ENCODE results near the gene DIP2C.
"Not testable (repeated sequence)": the region's sequence is repeated elsewhere in the genome, so short reads cannot be mapped to it uniquely, and the experiment has no call there.

Gene DIP2C, protein sequence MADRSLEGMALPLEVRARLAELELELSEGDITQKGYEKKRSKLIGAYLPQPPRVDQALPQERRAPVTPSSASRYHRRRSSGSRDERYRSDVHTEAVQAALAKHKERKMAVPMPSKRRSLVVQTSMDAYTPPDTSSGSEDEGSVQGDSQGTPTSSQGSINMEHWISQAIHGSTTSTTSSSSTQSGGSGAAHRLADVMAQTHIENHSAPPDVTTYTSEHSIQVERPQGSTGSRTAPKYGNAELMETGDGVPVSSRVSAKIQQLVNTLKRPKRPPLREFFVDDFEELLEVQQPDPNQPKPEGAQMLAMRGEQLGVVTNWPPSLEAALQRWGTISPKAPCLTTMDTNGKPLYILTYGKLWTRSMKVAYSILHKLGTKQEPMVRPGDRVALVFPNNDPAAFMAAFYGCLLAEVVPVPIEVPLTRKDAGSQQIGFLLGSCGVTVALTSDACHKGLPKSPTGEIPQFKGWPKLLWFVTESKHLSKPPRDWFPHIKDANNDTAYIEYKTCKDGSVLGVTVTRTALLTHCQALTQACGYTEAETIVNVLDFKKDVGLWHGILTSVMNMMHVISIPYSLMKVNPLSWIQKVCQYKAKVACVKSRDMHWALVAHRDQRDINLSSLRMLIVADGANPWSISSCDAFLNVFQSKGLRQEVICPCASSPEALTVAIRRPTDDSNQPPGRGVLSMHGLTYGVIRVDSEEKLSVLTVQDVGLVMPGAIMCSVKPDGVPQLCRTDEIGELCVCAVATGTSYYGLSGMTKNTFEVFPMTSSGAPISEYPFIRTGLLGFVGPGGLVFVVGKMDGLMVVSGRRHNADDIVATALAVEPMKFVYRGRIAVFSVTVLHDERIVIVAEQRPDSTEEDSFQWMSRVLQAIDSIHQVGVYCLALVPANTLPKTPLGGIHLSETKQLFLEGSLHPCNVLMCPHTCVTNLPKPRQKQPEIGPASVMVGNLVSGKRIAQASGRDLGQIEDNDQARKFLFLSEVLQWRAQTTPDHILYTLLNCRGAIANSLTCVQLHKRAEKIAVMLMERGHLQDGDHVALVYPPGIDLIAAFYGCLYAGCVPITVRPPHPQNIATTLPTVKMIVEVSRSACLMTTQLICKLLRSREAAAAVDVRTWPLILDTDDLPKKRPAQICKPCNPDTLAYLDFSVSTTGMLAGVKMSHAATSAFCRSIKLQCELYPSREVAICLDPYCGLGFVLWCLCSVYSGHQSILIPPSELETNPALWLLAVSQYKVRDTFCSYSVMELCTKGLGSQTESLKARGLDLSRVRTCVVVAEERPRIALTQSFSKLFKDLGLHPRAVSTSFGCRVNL (N-terminal part only)

DNA sequence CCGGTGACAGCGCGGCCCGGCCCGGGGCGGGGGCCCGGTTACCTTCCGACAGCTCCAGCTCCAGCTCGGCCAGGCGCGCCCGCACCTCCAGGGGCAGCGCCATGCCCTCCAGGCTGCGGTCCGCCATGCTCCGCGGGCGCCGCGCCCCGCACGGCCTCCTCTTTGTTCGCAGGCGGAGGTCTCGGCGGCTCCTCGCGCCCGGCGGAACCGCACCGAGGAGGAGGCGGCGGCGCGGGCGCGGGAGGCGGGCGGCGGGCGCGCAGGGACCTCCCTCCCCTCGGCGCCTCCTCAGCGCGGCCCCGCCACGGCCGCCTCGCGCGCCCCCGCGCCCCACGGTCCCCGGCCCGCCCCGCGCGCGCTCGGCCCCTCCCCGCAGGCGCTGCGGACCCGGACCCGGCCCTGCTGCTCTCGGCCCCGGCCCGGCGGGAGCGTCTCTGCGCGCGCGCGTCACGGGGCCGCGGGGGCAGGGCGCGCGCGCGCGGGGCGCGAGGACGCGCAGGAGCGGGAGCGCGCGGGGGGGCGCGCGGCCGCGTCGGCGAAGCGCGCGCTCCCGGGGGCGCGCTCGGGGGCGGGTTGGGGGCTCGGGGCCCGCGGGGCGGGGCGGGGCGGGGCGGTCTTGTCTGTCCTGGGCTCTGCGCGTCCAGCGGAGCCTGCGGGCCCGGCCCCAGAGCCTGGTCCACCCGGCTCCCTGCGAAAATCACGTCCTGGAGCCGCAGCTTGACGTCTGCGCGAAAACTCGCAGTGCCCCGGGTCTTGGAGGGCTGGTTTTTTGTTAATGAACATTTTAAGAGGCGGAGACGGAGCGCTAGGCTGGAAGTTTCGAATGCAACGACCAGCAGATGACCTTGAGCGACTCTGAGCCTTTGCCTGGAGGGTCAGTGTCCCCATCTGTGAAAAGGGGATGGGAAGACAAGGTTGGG is at the start of gene DIP2C:
DIP2C (minus strand) TSS at position 217 of the 920 bp plus-strand sequence; CDS start at position 127, 90 bp downstream.
- peak; percentile 94 for DNase-seq

- no peak for DNase-seq
Measured at GRCh38 chr10:734481-734880, 45.0 kb upstream of the DIP2C start.

DNA sequence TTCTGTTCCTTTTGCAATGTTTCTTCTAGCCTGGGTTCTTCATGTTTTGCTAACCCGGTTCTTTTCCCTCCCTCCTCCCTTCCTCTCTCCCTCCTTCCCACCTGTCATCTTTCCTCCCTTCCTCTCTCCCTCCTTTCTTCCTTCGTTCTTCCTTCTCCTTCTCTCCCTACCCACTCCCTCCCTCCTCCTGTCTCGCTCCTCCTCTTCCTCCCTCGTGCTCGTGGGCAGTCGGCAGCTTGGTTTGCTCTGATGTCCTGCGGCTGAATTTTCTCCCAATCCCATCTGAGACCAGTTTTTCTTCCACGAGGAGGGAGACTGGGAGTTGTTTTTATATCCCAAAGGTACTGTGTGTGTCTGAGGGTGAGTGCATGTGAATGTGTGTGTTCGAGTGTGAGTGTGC is 43.6 kb upstream of the DIP2C start:
- DNase-seq = no peak

DNA sequence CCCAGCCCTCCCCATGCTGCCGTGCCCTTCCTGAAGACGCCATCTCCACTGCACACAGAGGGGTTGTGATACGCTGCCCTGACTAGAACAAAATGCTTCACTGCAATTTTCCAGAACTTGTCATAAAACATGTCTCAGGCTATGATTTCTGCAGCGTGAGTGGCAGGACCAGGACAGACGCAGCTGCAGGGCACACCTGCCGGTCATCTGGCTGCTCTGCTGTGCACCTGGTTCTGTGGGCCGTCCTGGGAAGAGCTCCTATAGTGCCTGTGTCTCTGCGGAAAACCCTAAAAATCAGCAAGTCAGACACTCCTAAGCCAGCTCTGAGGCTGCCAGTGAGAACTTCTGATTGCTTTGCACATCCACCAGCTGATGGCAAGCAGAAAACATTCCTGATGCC is 39.7 kb upstream of the DIP2C start:
- DNase-seq = peak; percentile 82

DNA sequence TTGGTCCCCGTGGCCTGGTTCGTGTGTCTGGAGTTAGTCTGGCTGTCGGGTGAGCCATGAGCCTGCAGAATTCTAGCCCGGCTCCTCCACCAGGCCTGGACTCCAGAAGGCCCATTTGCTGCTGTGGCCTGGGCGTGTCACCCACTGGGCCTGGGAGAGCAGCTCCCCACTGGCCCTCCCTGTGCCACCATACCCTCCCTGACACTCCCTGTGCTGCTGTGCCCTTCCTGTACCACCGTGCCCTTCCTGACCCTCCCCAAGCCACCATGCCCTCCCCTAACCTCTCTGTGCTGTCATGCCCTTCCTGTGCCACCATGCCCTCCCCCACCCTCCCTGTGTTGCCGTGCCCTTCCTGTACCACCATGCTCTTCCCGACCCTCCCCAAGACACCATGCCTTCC is 39.1 kb upstream of the DIP2C start:
- DNase-seq = peak; percentile 35

DNA sequence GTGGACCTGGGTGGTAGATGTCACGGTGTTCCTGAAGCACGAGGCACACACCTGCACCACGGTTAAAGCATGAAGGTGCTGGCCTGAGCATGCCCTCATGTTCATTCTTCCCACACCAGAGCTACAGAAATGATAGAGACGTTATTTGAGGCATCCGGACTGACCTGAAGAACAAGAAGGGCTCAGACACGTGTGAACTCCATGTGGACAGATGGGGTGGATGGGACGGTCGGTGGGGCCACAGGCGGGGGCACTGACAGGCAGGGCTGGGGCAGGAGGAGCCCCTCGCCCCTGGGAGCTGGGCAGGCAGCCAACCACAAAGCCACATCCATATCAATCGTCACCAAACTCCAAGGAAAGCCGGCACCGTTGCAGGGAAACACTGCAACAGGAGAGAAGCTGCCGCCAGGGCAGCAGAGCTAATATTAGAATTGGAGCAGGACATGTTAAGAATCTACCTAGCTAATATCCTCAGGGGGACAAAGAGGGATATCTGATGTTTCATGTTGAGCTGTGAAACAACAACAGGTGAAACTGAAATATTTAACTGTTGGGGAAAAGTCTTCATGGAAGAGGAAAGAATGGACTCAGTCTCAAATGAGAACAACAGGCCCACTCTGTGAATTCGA is 37.8 kb upstream of the DIP2C start:
- DNase-seq = no peak

DNA sequence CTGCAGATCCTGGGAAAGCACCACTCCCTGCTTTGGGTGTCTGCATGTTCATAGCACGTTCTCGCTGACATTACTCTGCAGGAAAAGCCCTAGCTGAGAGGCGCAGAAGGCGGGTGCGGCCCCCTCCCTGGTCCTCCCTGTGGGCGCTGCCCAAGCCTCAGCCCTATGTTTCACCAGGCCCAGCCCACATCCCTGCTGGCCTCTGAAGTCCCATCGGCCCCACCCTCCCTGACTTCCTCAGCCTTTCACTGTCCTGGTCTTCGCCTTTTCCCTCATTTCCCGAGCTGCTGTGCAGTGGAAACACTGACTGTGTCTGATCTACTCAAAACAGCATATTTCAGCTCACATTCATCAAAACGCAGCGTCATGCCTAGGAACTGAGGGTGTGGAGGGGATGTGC is 36.3 kb upstream of the DIP2C start:
- DNase-seq = no peak

DNA sequence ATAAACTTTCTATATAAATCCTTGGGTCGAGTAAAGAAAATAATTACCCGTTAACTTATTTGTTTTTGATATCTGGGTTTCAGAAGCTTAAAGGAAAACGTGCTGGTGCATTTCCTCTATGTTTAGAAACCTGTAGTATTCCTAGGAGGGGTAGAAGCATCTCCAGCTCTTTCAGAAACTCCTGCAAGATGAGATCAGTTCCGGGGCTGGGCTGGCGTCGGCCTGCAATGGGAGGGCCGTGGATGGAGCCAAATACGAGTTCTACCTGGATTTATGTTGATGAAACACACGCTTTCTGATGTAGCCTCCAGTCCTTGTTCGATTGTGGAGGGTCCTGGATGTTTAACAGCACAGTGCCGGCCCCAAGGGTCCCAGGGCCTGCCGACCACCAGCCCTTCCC is 35.8 kb upstream of the DIP2C start:
- peak; percentile 19 for DNase-seq

GRCh38 chr10:723973-724372 is 34.5 kb upstream of the DIP2C start:
- no peak for DNase-seq

- no peak for DNase-seq
Measured at GRCh38 chr10:722281-723060, 33.0 kb upstream of the DIP2C start.

- DNase-seq = no peak
Measured at GRCh38 chr10:718143-718700, 28.8 kb upstream of the DIP2C start.

DNA sequence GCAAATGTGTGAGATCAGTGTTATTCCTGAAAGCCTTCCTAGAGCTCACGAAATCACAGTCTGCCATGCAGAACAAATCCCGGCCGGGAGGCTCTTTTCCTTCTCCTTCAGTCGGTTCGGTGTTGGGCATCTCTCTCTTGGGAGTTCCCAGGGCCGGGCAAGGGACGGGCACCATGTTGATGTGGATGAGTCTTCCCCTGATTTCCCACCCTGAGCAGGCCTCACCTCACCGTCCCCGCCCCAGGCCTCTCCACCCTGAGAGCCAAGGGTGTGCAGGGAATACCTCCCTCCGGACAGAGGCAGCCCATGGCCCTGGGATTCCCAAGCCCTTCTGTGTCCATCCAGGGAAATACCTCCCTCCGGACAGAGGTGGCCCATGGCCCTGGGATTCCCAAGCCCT is 28.0 kb upstream of the DIP2C start:
- no peak for DNase-seq

DNA sequence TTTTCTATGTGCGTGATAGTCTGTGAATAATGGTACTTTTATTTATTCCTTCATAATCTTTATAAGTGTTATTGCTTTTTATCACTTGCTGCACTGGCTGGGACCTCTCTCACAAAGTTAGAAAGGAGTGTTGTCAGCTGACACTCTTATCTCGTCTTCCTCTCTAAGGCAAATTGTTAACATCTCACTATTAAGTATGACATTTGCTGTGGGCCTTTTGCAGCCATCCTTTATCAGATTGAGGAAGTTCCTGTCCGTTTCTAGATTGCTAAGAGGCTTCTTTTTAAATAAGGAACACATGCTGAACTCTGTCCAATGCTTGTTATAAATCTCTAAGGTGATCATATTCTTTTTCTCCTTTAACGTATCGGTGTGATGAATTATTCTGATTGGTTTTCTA is 27.4 kb upstream of the DIP2C start:
- no peak for DNase-seq

GRCh38 chr10:714214-714613 is 24.7 kb upstream of the DIP2C start:
- DNase-seq = no peak

- no peak for DNase-seq
Measured at GRCh38 chr10:712575-712974, 23.1 kb upstream of the DIP2C start.

DNA sequence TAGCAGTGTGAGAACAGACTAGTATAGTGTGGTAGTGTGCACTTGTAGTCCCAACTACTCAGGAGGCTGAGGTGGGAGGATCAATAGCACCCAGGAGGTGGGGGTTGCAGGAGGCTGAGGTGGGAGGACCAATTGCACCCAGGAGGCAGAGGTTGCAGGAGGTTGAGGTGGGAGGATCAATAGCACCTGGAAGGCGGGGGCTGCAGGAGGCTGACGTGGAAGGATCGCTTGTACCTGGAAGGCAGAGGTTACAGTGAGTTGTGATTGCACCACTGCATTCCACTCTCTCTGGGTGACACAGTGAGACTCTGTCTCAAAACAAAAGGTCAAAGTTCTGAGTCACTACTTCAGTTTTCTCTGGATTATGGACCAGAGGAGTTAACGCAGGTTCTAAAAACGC is 22.6 kb upstream of the DIP2C start:
- no peak for DNase-seq

- DNase-seq = no peak
Measured at GRCh38 chr10:707861-708260, 18.4 kb upstream of the DIP2C start.

DNA sequence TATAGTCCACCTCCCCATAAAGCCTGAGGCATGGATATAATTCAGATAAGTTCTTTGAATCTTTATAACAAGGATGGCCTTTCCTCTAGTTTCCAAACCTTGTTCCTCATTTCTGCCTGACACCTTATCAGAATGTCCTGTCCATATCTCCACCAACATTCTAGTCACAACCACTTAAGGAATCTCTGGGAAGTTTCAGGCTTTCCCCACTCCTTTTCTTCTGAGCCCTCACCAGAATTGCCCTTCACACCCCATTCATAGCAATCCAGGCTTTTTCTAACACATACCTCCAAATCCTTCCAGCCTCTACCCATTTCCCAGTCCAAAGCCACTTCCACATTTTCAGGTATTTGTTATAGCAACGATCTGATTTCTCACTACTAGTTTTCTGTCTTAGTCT is 18.0 kb upstream of the DIP2C start:
- DNase-seq = no peak

DNA sequence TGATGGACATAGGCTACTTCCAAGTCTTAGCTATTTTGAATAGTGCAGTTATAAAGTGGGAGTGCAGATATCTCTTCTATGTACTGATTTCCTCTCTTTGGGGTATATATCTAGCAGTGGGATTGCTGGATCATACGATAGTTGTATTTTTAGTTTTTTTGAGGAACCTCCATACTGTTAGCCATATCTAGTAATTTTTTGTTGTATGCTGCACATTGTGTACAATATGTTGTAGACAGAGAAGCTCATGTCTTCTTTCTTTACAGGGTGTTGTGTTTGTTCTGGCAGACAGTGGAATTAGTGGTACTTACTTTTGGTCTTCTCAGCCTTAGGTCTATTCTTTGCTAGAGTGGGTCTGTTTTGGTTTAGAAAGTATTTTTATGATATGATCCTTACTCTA is 13.7 kb upstream of the DIP2C start:
- DNase-seq = no peak

DNA sequence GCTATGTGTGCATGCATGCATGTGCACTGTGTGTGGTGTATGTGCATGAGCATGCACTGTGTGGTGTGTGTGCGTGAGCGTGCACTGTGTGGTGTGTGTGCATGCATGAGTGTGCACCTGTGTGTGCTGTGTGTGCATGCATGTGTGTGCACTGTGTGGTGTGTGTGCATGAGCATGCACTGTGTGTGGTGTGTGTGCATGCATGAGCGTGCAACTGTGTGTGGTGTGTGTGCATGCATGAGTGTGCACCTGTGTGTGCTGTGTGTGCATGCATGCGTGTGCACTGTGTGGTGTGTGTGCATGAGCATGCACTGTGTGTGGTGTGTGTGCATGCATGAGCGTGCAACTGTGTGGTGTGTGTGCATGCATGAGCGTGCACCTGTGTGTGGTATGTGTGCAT is 10.7 kb upstream of the DIP2C start:
- DNase-seq = not testable (repeated sequence)
